Pons (tissue), 1 donor: ENCODE results near the gene DKK1.

Experiments used
- DNase-seq: peaks from one replicate; pipeline ENCODE4 v3.0.0-alpha.2; 2016; ENCODE audit warnings: low spot score

Gene DKK1

GRCh38 chr10:52313933-52314821, at the start of gene DKK1:
Gene DKK1, plus strand, starts transcription at chr10:52314281. Its CDS starts 154 bp downstream, at chr10:52314435.
- DNase-seq, result peak; percentile 28

GRCh38 chr10:52265131-52265926, 48.8 kb upstream of the DKK1 start:
- DNase-seq, result no peak

- no peak for DNase-seq
Measured at GRCh38 chr10:52266858-52267257, 47.2 kb upstream of the DKK1 start.

GRCh38 chr10:52268790-52269189, 45.3 kb upstream of the DKK1 start:
- DNase-seq, result no peak

GRCh38 chr10:52269233-52269632, 44.8 kb upstream of the DKK1 start:
- DNase-seq, result no peak

GRCh38 chr10:52276163-52276562, 37.9 kb upstream of the DKK1 start:
- no peak for DNase-seq

- no peak for DNase-seq
Measured at GRCh38 chr10:52276986-52277385, 37.1 kb upstream of the DKK1 start.

- DNase-seq, result no peak
Measured at GRCh38 chr10:52279546-52279945, 34.5 kb upstream of the DKK1 start.

- no peak for DNase-seq
Measured at GRCh38 chr10:52280051-52280450, 34.0 kb upstream of the DKK1 start.

GRCh38 chr10:52283174-52283573, 30.9 kb upstream of the DKK1 start:
- no peak for DNase-seq

- DNase-seq, result no peak
Measured at GRCh38 chr10:52284416-52285013, 29.6 kb upstream of the DKK1 start.

GRCh38 chr10:52287866-52288265, 26.2 kb upstream of the DKK1 start:
- DNase-seq, result no peak

GRCh38 chr10:52297747-52298146, 16.3 kb upstream of the DKK1 start:
- DNase-seq, result no peak

GRCh38 chr10:52300599-52301277, 13.3 kb upstream of the DKK1 start:
- no peak for DNase-seq

GRCh38 chr10:52308251-52309031, 5.6 kb upstream of the DKK1 start:
- peak; percentile 57 for DNase-seq

- no peak for DNase-seq
Measured at GRCh38 chr10:52312942-52313255, 1.2 kb upstream of the DKK1 start.

GRCh38 chr10:52313256-52313932, 687 bp upstream of the DKK1 start:
- peak; percentile 28 for DNase-seq

- no peak for DNase-seq
Measured at GRCh38 chr10:52314822-52315552, 906 bp downstream of the DKK1 start.

- DNase-seq, result no peak
Measured at GRCh38 chr10:52316001-52316400, 1.9 kb downstream of the DKK1 start.

GRCh38 chr10:52316500-52316899, 2.4 kb downstream of the DKK1 start:
- no peak for DNase-seq
